ENCODE results near the gene KCNIP1. TPM values are rescaled to one million over a fixed set of nuclear protein-coding genes. Genes with fewer than 3 reads are reported as not detected.

Gene KCNIP1
- total RNA-seq, 4 donors from 2014 or later: not detected

DNA sequence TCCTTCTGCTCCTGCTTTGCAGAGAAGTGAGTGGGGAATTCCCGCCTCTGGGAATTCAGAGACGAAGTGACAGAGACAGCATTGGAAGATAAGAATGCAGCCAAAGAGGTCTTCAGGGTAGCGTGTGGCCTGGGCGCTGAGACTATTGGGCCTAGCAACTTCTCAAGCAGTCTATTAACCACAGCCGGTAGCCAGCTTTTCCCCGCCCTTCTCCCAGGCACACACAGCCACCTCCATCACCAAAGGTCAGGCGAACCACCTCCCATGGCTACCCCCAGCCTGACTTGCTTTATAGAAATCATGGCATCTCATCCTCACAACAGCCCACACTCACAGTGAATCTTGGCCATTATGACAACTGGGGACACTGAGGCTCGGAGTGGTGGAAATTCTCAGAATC, 124.2 kb downstream of the KCNIP1 start:
- no peak for TF ChIP-seq POLR2A (IDR thresholded peaks at IDR 0.05)
- TF ChIP-seq, protein P1, sequence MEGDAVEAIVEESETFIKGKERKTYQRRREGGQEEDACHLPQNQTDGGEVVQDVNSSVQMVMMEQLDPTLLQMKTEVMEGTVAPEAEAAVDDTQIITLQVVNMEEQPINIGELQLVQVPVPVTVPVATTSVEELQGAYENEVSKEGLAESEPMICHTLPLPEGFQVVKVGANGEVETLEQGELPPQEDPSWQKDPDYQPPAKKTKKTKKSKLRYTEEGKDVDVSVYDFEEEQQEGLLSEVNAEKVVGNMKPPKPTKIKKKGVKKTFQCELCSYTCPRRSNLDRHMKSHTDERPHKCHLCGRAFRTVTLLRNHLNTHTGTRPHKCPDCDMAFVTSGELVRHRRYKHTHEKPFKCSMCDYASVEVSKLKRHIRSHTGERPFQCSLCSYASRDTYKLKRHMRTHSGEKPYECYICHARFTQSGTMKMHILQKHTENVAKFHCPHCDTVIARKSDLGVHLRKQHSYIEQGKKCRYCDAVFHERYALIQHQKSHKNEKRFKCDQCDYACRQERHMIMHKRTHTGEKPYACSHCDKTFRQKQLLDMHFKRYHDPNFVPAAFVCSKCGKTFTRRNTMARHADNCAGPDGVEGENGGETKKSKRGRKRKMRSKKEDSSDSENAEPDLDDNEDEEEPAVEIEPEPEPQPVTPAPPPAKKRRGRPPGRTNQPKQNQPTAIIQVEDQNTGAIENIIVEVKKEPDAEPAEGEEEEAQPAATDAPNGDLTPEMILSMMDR (IDR thresholded peaks at IDR 0.05): no peak
- no peak overlapping the region for H3K4me3 ChIP-seq
- intact Hi-C loops (cut with DNase I): loop anchor here (5.0 kb wide), 1 partner anchor 191 kb away; no protein-coding TSS in a partner anchor
- peaks cover 0 to 13% (median 0%) of the 10 kb centered on the region in 4 donors for H3K27me3 ChIP-seq
- H3K36me3 ChIP-seq: no peaks in the 10 kb centered on the region
- 67 to 94% methylated on average over 2 to 8 of the region's 8 CpGs for WGBS, 2 donors
- no peak for DNase-seq
- no peaks in the 10 kb centered on the region for H3K9me3 ChIP-seq
- peaks cover 8 to 25% (median 10%) of the 10 kb centered on the region in 3 donors for H3K4me1 ChIP-seq
- H3K27ac ChIP-seq: no peak overlapping the region

DNA sequence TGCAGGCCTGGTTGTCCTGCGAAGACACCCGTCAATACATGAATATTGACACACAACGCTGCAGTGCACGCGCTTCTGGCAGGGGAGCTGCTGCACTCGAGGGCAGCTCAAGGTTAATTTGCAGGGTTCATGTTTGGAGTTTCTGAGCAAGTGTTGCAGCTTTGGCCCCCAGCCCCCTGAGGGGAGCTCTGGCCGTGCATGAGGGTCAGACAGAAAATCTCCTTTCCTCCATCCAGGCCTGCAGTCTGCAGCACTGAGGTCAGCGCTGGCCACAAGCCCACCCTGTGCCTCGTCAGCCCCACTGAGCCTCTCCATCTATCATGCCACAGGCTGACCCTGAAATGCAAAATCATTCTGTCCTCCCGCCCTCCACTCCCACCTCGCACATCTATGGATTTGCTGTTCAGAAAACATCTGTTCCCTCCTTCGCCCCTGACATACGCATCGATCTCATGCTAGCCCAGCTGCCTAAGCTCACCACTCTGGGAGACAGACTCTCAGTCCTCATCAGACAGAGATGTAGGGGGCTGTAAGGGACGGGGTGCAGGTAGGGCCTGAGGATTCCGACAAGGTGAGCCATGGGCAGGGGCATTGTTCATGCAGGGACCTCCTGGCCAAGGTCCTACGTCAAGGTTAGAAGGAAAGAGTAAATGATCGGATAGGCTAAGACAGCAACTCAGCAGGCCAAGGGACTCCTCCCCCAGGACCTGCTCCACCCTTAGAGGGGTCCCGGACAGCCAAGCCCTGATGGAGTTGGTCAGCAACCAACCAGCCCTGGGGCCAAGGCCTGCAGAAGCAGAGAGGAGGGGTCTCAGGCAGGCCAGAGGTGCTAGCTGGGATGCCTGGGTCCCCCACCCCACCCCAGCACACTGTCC, 125.1 kb downstream of the KCNIP1 start:
- no peak overlapping the region for H3K4me3 ChIP-seq
- intact Hi-C loops (cut with DNase I): loop anchor here (5.0 kb wide), 1 partner anchor 192 kb away; no protein-coding TSS in a partner anchor
- H3K9me3 ChIP-seq: no peaks in the 10 kb centered on the region
- H3K27me3 ChIP-seq: peaks cover 0 to 13% (median 0%) of the 10 kb centered on the region in 4 donors
- H3K4me1 ChIP-seq: peaks cover 15 to 34% (median 16%) of the 10 kb centered on the region in 3 donors
- H3K27ac ChIP-seq: no peak overlapping the region
- no peak for DNase-seq
- 82 to 89% methylated on average over 13 to 15 of the region's 19 CpGs for WGBS, 2 donors
- no peak for TF ChIP-seq POLR2A (IDR thresholded peaks at IDR 0.05)
- TF ChIP-seq, protein P1 (IDR thresholded peaks at IDR 0.05): no peak
- no peaks in the 10 kb centered on the region for H3K36me3 ChIP-seq

DNA sequence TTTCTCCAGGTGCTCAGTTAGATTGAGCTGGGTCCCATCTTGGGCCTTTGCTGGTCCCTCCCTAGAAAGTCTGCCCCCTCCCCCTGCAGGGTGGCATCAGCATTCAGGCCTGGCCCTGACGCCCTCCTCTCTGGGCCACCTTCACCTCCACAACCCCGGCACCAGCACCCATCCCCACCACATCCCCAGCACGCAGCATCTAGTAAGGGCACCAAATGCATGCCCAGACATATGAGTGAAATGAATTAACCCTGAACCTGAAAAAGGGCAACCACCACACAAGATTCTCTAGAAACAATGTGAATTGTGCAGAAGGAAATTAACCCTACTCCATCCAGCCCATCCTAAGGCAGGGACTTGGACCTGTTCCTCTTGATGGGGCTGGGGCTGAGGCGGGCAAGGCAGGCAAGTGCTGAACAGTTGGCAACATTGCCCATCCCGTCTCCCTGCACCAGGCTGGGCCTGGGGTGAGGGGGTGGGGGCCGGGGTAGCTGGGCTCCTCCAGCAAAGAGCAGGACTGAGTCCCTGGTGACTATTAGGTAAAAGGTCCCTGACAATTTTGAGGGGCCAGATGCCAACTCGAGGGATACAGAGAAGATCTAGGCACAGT, 125.9 kb downstream of the KCNIP1 start:
- H3K4me3 ChIP-seq: no peak overlapping the region
- WGBS, 2 donors: 54 to 93% methylated on average over 3 of the region's 7 CpGs
- intact Hi-C loops (cut with DNase I): loop anchor here (5.0 kb wide), 1 partner anchor 192 kb away; no protein-coding TSS in a partner anchor
- no peak overlapping the region for H3K27ac ChIP-seq
- H3K4me1 ChIP-seq: peaks cover 21 to 42% (median 21%) of the 10 kb centered on the region in 3 donors
- H3K27me3 ChIP-seq: peaks cover 0 to 12% (median 0%) of the 10 kb centered on the region in 4 donors
- H3K36me3 ChIP-seq: no peaks in the 10 kb centered on the region
- H3K9me3 ChIP-seq: no peaks in the 10 kb centered on the region
- DNase-seq: no peak
- TF ChIP-seq, protein P1 (IDR thresholded peaks at IDR 0.05): no peak

DNA sequence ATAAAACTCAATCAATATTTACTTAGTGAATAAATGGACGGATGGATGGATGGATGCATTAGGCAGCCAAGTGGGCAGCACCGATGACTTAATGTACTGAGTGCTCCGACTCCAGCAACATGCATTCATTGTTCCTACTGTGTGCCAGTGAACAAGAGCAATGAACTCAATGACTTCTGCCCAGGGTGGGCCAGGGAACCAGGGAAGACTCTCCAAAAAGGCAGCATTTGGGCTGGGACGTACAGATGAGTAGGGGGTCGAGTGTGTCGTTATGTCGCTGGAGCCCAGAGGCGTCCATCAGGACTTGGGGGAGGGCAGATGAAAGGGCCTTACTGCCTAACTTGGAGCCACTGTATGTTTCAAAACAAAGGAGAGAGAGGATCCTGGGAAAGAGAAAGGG, 126.4 kb downstream of the KCNIP1 start:
- TF ChIP-seq POLR2A (IDR thresholded peaks at IDR 0.05): no peak
- TF ChIP-seq, protein P1 (IDR thresholded peaks at IDR 0.05): no peak
- no peak overlapping the region for H3K27ac ChIP-seq
- peaks cover 0 to 6% (median 0%) of the 10 kb centered on the region in 4 donors for H3K27me3 ChIP-seq
- H3K36me3 ChIP-seq: no peaks in the 10 kb centered on the region
- no peak for DNase-seq
- no peaks in the 10 kb centered on the region for H3K9me3 ChIP-seq
- intact Hi-C loops (cut with DNase I): no loop called here
- WGBS, 2 donors: 78 to 85% methylated on average over 8 of the region's 8 CpGs
- no peak overlapping the region for H3K4me3 ChIP-seq
- peaks cover 21 to 44% (median 21%) of the 10 kb centered on the region in 3 donors for H3K4me1 ChIP-seq

DNA sequence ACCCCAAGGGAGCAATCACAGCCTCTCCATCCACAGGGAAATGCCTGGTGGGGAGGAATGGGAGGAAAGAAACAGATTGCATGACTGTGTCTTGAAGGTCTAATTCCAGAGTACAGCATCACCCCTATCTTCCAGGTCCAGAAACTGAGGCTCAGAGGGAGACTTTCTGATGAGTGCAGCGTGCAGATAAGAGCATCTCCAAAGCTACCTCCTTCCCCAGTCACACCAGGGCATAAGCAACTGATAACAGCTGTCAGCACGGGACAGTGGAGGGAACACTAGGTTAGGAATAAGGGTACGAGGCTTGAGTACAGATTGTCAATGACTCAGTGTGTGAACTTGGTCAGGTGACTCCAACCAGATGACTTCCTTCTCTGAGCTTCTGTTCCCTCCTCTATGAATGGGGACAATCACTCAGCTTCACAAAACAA, 126.9 kb downstream of the KCNIP1 start:
- intact Hi-C loops (cut with DNase I): no loop called here
- Histone ChIP-seq H3K4me1 (peaks cover 21 to 44% (median 21%) of the 10 kb centered on the region in 3 donors), H3K27ac (no peak overlapping the region), H3K4me3 (no peak overlapping the region), H3K27me3 (peaks cover 0 to 6% (median 0%) of the 10 kb centered on the region in 4 donors), H3K9me3 (no peaks in the 10 kb centered on the region), H3K36me3 (no peaks in the 10 kb centered on the region)
- TF ChIP-seq POLR2A (IDR thresholded peaks at IDR 0.05): no peak
- TF ChIP-seq, protein P1 (IDR thresholded peaks at IDR 0.05): no peak
- DNase-seq: no peak
- WGBS, 2 donors: 41 to 50% methylated on average over 3 of the region's 3 CpGs

Measured in esophagus squamous epithelium (tissue), 5 donors.